ENCODE measurements around the gene EYA2.
"Not testable (repeated sequence)": the region's sequence is repeated elsewhere in the genome, so short reads cannot be mapped to it uniquely, and the experiment has no call there.

The EYA2 gene

GRCh38 chr20:47187450-47188195 lies 293.0 kb downstream of the EYA2 start:
- no peak for DNase-seq

- no peak for DNase-seq
Observed at GRCh38 chr20:47188540-47188939, 293.9 kb downstream of the EYA2 start.

GRCh38 chr20:47189060-47189459 lies 294.4 kb downstream of the EYA2 start:
- DNase-seq = no peak

DNA sequence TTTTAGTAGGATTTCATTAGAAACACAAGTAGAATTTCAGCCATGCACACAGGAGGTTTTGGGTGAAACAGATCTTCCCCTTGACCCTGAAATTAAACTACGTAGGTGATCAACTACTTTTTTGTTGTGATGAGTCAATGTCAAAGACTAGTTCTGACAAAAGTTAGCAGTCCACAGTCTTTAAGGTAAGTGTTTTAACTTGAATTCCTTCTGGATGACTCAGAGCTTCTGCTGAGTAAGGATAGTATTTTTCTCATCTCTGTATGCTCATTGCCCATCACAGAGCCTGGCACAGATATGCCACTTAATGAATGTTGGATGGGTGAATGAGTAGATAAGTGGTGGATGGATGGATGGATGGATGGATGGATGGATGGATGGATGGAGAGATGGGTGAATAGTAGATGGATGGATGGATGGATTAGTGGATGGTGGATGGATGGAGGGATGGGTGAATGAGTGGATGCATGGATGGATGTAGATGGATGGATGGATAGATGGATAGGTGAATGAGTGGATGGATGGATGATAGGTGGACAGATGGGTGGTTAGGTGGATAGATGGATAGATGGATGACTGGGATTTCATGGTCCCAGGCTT lies 296.5 kb downstream of the EYA2 start:
- no peak for DNase-seq

GRCh38 chr20:47191956-47192355 lies 297.3 kb downstream of the EYA2 start:
- DNase-seq = no peak

DNA sequence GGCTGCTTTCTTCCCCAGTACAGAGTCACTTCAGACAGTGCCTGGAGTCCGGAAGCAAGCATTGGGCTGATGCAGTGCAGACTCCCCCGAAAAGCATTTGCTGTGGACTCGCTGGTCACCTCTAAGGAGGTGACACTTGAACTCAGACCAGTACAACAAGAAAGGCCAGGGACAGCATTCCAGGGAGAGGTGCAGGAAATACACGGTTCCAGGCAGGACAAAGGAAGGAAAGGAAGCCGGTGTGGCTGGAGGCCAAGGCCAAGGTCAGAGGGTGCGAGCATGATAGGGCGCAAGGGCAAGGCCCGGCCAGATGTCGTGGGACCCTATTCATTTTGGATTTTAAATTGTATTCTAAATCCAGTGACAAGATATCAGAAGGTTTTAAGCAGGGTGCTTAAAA lies 300.9 kb downstream of the EYA2 start:
- no peak for DNase-seq

- peak; percentile 64 for DNase-seq
Observed at GRCh38 chr20:47196091-47197081, 301.7 kb downstream of the EYA2 start.

DNA sequence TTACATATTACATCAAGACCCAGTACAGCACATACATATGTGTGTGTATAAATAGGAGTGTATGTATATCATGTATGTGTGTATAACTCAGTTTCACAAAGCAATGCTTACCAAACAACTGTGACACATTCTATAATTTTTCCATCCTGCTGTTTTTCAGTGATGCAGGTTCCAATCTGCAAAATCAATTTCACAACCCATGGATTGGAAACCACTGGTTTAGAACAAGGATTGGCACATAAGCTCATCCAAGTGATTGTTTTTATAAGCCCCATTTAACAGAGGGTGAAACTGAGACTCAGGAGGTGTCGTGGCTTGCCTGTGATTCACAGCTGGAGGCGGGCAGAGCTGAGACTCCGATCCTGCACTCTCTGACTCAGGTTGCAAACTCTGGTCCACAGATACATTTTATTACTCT lies 303.6 kb downstream of the EYA2 start:
- no peak for DNase-seq

- DNase-seq = no peak
Observed at GRCh38 chr20:47198996-47199552, 304.4 kb downstream of the EYA2 start.

GRCh38 chr20:47201074-47201730 lies 306.6 kb downstream of the EYA2 start:
- DNase-seq = no peak

- no peak for DNase-seq
Observed at GRCh38 chr20:47202733-47203667, 308.4 kb downstream of the EYA2 start.

GRCh38 chr20:47204008-47204849 lies 309.6 kb downstream of the EYA2 start:
- DNase-seq = no peak

DNA sequence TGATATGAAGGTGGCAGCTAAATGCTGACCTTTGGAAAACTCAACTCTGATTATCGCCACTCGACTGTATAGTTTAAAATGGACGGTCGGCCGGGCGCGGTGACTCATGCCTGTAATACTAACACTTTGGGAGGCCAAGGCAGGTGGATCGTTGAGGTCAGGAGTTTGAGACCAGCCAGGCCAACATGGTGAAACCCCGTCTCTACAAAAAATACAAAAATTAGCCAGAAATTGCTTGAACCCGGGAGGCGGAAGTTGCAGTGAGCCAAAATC lies 310.1 kb downstream of the EYA2 start:
- DNase-seq = not testable (repeated sequence)

GRCh38 chr20:47205577-47206123 lies 311.0 kb downstream of the EYA2 start:
- no peak for DNase-seq

- not testable (repeated sequence) for DNase-seq
Observed at GRCh38 chr20:47206552-47206951, 311.9 kb downstream of the EYA2 start.

- DNase-seq = no peak
Observed at GRCh38 chr20:47206962-47207641, 312.5 kb downstream of the EYA2 start.

DNA sequence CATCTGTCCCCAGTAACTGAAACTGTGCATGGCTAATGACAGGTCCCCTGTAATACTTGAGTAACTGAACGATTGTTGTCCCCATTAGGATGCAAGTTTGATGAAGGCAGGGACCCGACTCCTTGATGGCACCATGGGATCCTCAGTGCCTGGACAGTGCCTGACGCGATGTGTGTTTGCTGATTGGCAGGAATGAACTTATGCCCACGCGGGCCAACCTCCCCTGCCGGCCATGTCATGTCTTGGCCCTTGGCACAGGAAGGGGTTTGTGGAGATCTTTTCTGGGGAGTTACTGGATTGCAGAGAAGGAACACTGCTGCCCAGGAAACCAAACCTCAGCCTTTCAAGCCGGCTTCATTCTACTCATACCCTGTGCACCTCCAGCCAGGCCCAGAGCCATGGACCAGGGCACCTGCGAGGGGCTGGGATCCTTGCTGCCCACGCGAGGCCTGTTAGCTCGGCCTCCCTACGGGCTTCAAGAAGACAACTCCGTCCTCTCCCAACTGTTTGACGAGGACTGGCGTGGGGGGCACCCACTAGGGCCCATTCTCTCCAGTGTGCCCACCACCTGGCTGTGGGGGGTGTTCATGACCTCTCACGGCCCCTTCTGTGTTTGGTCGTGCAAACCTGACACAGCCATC lies 314.0 kb downstream of the EYA2 start:
- DNase-seq = no peak

DNA sequence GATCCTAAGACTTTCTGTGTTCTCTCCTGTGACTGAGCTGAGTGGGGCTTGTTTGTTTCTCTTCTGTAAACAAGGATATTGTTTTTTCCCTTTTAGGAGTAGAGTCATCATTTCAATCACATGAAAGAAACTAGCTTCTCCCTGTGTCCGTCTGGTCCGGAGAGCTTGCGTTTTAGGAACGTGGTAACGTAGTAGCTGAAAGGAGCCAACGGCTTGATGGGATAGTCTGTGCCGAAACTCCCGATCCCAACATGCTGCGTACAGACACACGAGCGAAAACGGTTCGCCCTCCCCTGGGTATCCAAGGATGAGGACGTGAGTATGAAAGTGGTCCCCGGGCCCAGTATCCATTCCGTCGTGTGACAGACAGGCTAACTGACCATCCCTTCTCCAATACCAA lies 315.3 kb downstream of the EYA2 start:
- no peak for DNase-seq

- no peak for DNase-seq
Observed at GRCh38 chr20:47210470-47210869, 315.8 kb downstream of the EYA2 start.

Measured in T-helper 9 cell (primary cell).